Uterus (tissue), 2 donors: ENCODE results near the gene ZCCHC10.

ENCODE experiments used
- POLR2A ChIP-seq, 2 donors: fragments of 450-650 bp; IDR thresholded peaks; one replicate each; pipeline ENCODE4 v1.6.1; 2016; ENCODE audit warnings: antibody characterized with exemption in 2 of 2, mild to moderate bottlenecking in 1 of 2, moderate library complexity in 1 of 2
- TF ChIP-seq, protein P1 (sequence below), 4 experiments: fragments of 200-600 bp in 2 of 4; fragments of 450-650 bp in 2 of 4; sonication (generic) in 2 of 4; IDR thresholded peaks; one replicate each; pipeline ENCODE4 v1.5.1; 2016 to 2019; ENCODE audit warnings: antibody characterized with exemption in 4 of 4, mild to moderate bottlenecking in 2 of 4, moderate library complexity in 1 of 4

DNA sequence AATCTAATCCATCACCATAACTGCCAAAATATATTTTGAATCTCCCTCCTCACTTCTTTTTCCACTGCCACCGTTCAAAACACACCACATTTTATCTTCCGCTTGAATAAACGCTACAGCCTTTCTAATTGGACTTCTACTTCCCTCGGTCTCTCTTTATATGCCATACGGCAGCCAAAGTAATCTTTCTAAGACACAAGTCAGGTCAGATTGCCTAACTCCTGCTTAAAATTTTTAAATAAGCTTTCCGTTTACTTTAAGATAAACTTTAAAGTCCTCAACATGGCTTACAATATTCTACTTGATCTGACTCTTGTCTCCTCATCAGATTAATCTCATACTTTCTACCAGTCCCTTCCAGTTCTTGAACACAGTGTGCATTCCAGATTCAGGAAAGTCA, 72.6 kb downstream of the ZCCHC10 start:
- TF ChIP-seq, protein P1, sequence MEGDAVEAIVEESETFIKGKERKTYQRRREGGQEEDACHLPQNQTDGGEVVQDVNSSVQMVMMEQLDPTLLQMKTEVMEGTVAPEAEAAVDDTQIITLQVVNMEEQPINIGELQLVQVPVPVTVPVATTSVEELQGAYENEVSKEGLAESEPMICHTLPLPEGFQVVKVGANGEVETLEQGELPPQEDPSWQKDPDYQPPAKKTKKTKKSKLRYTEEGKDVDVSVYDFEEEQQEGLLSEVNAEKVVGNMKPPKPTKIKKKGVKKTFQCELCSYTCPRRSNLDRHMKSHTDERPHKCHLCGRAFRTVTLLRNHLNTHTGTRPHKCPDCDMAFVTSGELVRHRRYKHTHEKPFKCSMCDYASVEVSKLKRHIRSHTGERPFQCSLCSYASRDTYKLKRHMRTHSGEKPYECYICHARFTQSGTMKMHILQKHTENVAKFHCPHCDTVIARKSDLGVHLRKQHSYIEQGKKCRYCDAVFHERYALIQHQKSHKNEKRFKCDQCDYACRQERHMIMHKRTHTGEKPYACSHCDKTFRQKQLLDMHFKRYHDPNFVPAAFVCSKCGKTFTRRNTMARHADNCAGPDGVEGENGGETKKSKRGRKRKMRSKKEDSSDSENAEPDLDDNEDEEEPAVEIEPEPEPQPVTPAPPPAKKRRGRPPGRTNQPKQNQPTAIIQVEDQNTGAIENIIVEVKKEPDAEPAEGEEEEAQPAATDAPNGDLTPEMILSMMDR (IDR thresholded peaks at IDR 0.05), result no peak
- no peak for TF ChIP-seq POLR2A (IDR thresholded peaks at IDR 0.05)
